ENCODE measurements around the gene SLC5A6.

SLC5A6 gene

DNA sequence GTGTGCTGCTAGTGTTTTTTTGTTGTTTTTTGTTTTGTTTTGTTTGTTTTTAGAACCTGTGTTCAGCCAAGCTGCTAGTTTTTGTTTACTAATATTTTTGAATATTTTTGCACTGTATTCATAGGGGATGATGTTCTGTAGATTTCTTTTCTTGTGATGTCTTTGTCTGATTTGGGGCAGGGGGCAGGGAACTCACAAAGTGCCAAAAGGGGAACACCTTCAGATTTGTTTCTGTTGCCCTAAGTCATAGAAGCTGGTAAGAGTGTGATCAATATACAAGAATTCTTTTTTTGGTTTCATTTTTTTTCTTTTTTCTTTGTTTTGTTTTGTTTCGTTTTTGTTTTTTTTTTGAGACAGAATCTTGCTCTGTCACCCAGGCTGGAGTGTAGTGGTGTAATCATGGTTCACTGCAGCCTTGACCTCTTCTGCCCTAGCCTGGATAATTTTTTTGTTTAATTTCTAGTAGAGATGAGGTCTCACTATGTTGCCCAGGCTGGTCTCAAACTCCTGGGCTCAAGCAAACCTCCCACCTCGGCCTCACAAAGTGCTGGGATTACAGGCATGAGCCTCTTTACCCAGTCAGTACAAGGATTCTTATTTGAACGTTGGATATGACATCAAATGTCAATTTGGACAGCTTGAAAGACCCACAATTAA is 32.6 kb downstream of the SLC5A6 start:
- Histone ChIP-seq H3K4me3 (ENCODE audit: low read depth, low read length) (no peak overlapping the region), H3K27ac (ENCODE audit: extremely low read depth, low read depth, low read length) (no peak overlapping the region), H3K4me1 (ENCODE audit: control insufficient read depth, insufficient read depth, low read length) (no peaks in the 10 kb centered on the region), H3K9me3 (ENCODE audit: control insufficient read depth, insufficient read depth, low read depth, low read length) (no peaks in the 10 kb centered on the region), H3K36me3 (ENCODE audit: control insufficient read depth in 2 of 2, insufficient read depth in 1 of 2, low read length in 2 of 2) (no peaks in the 10 kb centered on the region)
- ChIA-PET CTCF (interaction anchor here (0.7 to 1.2 kb wide), 3 partner anchors 10 to 27 kb away, joined by 3 to 5 read pairs (median 3); no protein-coding TSS in a partner anchor), POLR2A (no interaction called here)
- TF ChIP-seq, protein P1, sequence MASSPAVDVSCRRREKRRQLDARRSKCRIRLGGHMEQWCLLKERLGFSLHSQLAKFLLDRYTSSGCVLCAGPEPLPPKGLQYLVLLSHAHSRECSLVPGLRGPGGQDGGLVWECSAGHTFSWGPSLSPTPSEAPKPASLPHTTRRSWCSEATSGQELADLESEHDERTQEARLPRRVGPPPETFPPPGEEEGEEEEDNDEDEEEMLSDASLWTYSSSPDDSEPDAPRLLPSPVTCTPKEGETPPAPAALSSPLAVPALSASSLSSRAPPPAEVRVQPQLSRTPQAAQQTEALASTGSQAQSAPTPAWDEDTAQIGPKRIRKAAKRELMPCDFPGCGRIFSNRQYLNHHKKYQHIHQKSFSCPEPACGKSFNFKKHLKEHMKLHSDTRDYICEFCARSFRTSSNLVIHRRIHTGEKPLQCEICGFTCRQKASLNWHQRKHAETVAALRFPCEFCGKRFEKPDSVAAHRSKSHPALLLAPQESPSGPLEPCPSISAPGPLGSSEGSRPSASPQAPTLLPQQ (tag by site-specific recombination; IDR thresholded peaks at IDR 0.05) = no peak
- TF ChIP-seq ZNF48 (tag by site-specific recombination; IDR thresholded peaks at IDR 0.05) (no peak), ZNF423 (tag by site-specific recombination; IDR thresholded peaks at IDR 0.05) (no peak), MZF1 (tag by site-specific recombination; IDR thresholded peaks at IDR 0.05; ENCODE audit: borderline replicate concordance) (no peak), ZNF610 (tag by site-specific recombination; IDR thresholded peaks at IDR 0.05; ENCODE audit: borderline replicate concordance) (no peak), KLF9 (tag by site-specific recombination; IDR thresholded peaks at IDR 0.05; ENCODE audit: low read depth) (no peak), RBAK (tag by site-specific recombination; IDR thresholded peaks at IDR 0.05) (no peak), KLF10 (tag by site-specific recombination; IDR thresholded peaks at IDR 0.05) (no peak), SP7 (tag by site-specific recombination; IDR thresholded peaks at IDR 0.05) (no peak), ZNF585B (tag by site-specific recombination; IDR thresholded peaks at IDR 0.05) (no peak), WT1 (tag by site-specific recombination; IDR thresholded peaks at IDR 0.05) (no peak), MYNN (tag by site-specific recombination; IDR thresholded peaks at IDR 0.05; ENCODE audit: borderline replicate concordance) (no peak), IKZF3 (tag by site-specific recombination; IDR thresholded peaks at IDR 0.05) (no peak), SALL2 (tag by site-specific recombination; IDR thresholded peaks at IDR 0.05; ENCODE audit: borderline replicate concordance) (no peak), ZNF175 (tag by site-specific recombination; IDR thresholded peaks at IDR 0.05) (no peak), ZNF184 (tag by site-specific recombination; IDR thresholded peaks at IDR 0.05) (no peak), ZNF501 (tag by site-specific recombination; IDR thresholded peaks at IDR 0.05) (no peak)
- TF ChIP-seq, protein P2, sequence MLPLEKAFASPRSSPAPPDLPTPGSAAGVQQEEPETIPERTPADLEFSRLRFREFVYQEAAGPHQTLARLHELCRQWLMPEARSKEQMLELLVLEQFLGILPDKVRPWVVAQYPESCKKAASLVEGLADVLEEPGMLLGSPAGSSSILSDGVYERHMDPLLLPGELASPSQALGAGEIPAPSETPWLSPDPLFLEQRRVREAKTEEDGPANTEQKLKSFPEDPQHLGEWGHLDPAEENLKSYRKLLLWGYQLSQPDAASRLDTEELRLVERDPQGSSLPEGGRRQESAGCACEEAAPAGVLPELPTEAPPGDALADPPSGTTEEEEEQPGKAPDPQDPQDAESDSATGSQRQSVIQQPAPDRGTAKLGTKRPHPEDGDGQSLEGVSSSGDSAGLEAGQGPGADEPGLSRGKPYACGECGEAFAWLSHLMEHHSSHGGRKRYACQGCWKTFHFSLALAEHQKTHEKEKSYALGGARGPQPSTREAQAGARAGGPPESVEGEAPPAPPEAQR (tag by site-specific recombination; IDR thresholded peaks at IDR 0.05) = no peak
- TF ChIP-seq, protein P3, sequence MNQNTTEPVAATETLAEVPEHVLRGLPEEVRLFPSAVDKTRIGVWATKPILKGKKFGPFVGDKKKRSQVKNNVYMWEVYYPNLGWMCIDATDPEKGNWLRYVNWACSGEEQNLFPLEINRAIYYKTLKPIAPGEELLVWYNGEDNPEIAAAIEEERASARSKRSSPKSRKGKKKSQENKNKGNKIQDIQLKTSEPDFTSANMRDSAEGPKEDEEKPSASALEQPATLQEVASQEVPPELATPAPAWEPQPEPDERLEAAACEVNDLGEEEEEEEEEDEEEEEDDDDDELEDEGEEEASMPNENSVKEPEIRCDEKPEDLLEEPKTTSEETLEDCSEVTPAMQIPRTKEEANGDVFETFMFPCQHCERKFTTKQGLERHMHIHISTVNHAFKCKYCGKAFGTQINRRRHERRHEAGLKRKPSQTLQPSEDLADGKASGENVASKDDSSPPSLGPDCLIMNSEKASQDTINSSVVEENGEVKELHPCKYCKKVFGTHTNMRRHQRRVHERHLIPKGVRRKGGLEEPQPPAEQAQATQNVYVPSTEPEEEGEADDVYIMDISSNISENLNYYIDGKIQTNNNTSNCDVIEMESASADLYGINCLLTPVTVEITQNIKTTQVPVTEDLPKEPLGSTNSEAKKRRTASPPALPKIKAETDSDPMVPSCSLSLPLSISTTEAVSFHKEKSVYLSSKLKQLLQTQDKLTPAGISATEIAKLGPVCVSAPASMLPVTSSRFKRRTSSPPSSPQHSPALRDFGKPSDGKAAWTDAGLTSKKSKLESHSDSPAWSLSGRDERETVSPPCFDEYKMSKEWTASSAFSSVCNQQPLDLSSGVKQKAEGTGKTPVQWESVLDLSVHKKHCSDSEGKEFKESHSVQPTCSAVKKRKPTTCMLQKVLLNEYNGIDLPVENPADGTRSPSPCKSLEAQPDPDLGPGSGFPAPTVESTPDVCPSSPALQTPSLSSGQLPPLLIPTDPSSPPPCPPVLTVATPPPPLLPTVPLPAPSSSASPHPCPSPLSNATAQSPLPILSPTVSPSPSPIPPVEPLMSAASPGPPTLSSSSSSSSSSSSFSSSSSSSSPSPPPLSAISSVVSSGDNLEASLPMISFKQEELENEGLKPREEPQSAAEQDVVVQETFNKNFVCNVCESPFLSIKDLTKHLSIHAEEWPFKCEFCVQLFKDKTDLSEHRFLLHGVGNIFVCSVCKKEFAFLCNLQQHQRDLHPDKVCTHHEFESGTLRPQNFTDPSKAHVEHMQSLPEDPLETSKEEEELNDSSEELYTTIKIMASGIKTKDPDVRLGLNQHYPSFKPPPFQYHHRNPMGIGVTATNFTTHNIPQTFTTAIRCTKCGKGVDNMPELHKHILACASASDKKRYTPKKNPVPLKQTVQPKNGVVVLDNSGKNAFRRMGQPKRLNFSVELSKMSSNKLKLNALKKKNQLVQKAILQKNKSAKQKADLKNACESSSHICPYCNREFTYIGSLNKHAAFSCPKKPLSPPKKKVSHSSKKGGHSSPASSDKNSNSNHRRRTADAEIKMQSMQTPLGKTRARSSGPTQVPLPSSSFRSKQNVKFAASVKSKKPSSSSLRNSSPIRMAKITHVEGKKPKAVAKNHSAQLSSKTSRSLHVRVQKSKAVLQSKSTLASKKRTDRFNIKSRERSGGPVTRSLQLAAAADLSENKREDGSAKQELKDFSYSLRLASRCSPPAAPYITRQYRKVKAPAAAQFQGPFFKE (tag by site-specific recombination; IDR thresholded peaks at IDR 0.05; ENCODE audit: borderline replicate concordance) = no peak
- TF ChIP-seq, protein P4, sequence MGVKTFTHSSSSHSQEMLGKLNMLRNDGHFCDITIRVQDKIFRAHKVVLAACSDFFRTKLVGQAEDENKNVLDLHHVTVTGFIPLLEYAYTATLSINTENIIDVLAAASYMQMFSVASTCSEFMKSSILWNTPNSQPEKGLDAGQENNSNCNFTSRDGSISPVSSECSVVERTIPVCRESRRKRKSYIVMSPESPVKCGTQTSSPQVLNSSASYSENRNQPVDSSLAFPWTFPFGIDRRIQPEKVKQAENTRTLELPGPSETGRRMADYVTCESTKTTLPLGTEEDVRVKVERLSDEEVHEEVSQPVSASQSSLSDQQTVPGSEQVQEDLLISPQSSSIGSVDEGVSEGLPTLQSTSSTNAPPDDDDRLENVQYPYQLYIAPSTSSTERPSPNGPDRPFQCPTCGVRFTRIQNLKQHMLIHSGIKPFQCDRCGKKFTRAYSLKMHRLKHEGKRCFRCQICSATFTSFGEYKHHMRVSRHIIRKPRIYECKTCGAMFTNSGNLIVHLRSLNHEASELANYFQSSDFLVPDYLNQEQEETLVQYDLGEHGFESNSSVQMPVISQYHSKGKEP (tag by site-specific recombination; IDR thresholded peaks at IDR 0.05) = no peak
